Activated T-cell treated with anti-CD3 and anti-CD28 coated beads, Interleukin-2, amount 50 U/mL, for 72 hours (primary cell): ENCODE data around the gene OTUD4. TPM values are rescaled to one million over a fixed set of nuclear protein-coding genes. Genes with fewer than 3 reads are reported as not detected.
A peak's percentile ranks its signal among the peaks of the same experiment; 100 is the strongest.

Source experiments
- ATAC-seq, 2 donors: fragments of 150-1000 bp; cut with Tn5 transposase; replicated peaks in 1 of 2; 2 replicates each; pipeline ENCODE4 v1.10.0; 2021; ENCODE audit warnings: moderate library complexity in 2 of 2, mild to moderate bottlenecking in 1 of 2
- DNase-seq, 2 donors: peaks; one replicate each; pipeline ENCODE4 v3.0.0; 2021 to 2022; ENCODE audit warnings: mixed read lengths in 1 of 2
- H3K27ac Mint-ChIP-seq: one replicate; pipeline ENCODE4 v1.8.0; 2022; ENCODE audit warnings: mild to moderate bottlenecking, moderate library complexity, mixed read lengths
- H3K27me3 Mint-ChIP-seq: one replicate; pipeline ENCODE4 v1.8.0; 2022; ENCODE audit warnings: low read depth, mixed read lengths
- H3K36me3 Mint-ChIP-seq, 2 donors: one replicate each; pipeline ENCODE4 v1.8.0; 2022; ENCODE audit warnings: mixed read lengths in 2 of 2, mild to moderate bottlenecking in 1 of 2; ENCODE audit not compliant: insufficient read depth in 2 of 2
- H3K4me1 Mint-ChIP-seq: one replicate; pipeline ENCODE4 v1.8.0; 2022; ENCODE audit warnings: low read depth, mixed read lengths
- H3K4me3 Mint-ChIP-seq, 2 donors: one replicate each; pipeline ENCODE4 v1.8.0; 2022; ENCODE audit warnings: mild to moderate bottlenecking in 2 of 2, mixed read lengths in 2 of 2, moderate library complexity in 2 of 2
- H3K9me3 Mint-ChIP-seq, 2 donors: one replicate each; pipeline ENCODE4 v1.8.0; 2022; ENCODE audit warnings: mixed read lengths in 2 of 2
- total RNA-seq, 2 donors: library from RNA; stranded (reverse); gene quantifications; one replicate each; pipeline ENCODE4 v1.2.3, GENCODE V29; 2022

Gene OTUD4
- total RNA-seq, 2 donors from 2014 or later: 50.0 to 67.3 TPM

DNA sequence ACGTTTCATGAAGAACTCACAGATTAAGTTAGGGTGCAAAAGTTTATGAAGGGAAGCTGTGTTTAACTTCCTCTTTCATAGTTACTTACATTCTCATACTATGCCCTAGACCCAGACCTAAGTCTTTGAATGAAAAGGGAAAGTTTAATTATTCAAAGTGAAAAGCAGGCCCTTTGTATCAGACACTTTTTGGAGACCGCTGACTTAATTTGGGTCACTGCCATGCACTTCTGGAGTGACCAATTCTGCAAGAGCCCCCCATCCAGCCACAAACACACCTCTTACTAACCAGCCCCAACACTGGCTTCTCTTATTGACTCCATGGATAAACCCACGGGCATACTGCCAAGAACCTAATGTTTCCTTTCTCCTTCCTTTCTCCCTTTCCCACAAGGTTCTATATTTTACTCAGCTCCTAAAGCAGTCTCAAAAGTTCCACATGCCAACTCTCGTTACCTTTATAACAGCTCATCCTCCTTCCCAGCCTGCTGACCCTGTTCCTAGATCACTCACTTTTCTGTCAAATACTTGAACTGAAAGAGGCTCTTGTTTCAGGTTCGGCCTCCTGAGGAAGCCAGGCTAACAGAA, 47.8 kb downstream of the OTUD4 start:
- peaks cover 63% of the 10 kb centered on the region for H3K4me1 Mint-ChIP-seq
- H3K27me3 Mint-ChIP-seq: no peaks in the 10 kb centered on the region
- peak overlapping the region; percentile 85 for H3K27ac Mint-ChIP-seq
- peak; percentile 47 to 56 for DNase-seq
- H3K36me3 Mint-ChIP-seq: peaks cover 9 to 16% of the 10 kb centered on the region in 2 donors
- ATAC-seq: peak; percentile 83 to 85
- peak overlapping the region; percentile 5 to 54 for H3K4me3 Mint-ChIP-seq
- H3K9me3 Mint-ChIP-seq: no peaks in the 10 kb centered on the region

DNA sequence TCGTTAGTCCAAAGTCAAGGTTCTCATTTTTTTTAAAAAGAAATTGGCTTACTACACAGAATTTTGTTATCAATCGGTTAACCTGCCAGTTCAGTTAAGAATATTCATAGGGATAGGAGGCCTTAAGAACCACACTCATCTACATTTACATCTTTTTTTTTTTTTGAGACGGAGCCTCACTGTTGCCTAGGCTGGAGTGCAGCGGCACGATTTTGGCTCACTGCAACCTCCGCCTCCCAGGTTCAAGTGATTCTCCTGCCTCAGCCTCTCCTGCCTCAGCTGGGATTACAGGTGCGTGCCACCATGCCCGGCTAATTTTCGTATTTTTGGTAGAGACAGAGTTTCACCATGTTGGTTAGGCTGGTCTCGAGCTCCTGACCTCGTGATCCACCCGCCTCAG, 48.5 kb downstream of the OTUD4 start:
- peak overlapping the region; percentile 85 for H3K27ac Mint-ChIP-seq

DNA sequence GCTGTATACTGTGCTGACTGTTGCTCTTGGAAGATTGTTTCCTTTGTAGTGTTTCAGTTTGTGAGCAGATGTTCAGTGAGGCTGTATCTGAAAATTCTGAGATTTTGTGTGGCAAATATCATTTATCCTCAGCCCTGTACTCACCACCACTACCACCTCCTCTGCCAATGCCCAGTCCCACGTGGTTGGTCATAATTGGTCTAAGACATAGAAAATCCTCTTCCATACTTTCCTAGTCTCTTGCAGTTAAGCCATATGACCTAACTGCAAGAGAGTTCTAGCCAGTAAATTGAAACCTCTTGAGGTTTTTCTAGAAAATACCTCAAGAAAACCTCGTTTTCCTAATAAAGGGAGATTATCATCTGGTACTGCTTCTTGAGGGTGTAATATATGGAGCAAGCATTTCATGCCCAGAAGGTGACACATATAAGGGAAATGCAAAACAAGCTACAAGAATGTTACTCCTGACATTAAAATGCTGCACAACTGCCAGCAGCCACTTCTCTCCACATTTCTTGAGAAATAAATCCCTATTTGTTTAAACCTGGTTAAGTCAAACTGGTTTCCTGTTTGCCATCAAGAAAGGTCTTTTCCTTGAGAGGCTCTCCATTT, 49.5 kb downstream of the OTUD4 start:
- ATAC-seq: peak; percentile 27 to 41
- no peaks in the 10 kb centered on the region for H3K27me3 Mint-ChIP-seq
- peaks cover 71% of the 10 kb centered on the region for H3K4me1 Mint-ChIP-seq
- DNase-seq: no peak
- H3K4me3 Mint-ChIP-seq: peak overlapping the region in 1 of 2 donors; percentile 3
- H3K27ac Mint-ChIP-seq: peak overlapping the region; percentile 17
- no peaks in the 10 kb centered on the region for H3K9me3 Mint-ChIP-seq
- H3K36me3 Mint-ChIP-seq: peaks cover 11 to 21% of the 10 kb centered on the region in 2 donors

More for the DNA sequence above, 48.5 kb downstream of the OTUD4 start:
- peaks cover 65% of the 10 kb centered on the region for H3K4me1 Mint-ChIP-seq
- no peaks in the 10 kb centered on the region for H3K27me3 Mint-ChIP-seq
- no peaks in the 10 kb centered on the region for H3K9me3 Mint-ChIP-seq
- peak overlapping the region in 1 of 2 donors; percentile 31 for H3K4me3 Mint-ChIP-seq
- DNase-seq: no peak
- no peak for ATAC-seq
- H3K36me3 Mint-ChIP-seq: peaks cover 6 to 15% of the 10 kb centered on the region in 2 donors

DNA sequence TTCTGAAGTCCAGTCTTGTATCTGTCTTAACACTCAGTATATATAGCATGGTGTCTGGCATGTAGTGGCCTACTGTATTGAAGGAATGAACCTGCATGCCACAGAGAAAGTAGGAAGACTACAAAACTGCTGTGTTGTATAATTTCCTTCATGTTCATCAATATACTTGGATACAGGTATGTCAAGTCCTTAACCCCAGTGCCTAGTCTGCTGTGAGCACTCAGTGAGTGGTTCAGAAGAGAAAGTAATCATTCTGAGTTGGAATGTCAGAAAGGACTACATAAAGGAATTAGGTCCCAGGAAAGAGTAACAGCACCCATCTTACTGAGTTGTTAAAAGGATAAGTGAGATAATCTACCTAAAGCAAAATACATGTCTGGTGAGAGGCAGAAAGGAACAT, 50.3 kb downstream of the OTUD4 start:
- peaks cover 12 to 22% of the 10 kb centered on the region in 2 donors for H3K36me3 Mint-ChIP-seq
- ATAC-seq: no peak
- DNase-seq: no peak
- H3K4me3 Mint-ChIP-seq: peak overlapping the region in 1 of 2 donors; percentile 3
- no peaks in the 10 kb centered on the region for H3K27me3 Mint-ChIP-seq
- H3K27ac Mint-ChIP-seq: peak overlapping the region; percentile 84
- H3K4me1 Mint-ChIP-seq: peaks cover 71% of the 10 kb centered on the region
- H3K9me3 Mint-ChIP-seq: no peaks in the 10 kb centered on the region

DNA sequence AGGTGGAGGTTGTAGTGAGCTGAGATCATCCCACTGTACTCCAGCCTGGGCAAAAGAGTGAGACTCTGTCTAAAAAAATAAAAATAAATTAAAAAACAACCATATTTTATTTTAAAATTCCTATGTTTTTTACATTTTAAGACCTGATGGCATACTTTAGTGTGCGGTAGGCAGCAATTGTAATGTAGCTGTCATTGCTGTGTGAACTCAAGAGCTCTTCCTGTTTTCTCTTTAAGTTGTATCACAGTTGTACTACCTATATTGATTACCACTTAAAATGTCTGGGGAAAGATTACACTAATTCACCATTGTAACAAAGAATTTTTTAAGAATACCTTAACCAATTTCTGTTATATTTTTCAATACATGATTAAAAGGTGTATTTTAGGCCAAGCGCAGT, 55.0 kb downstream of the OTUD4 start:
- H3K4me3 Mint-ChIP-seq: peak overlapping the region in 1 of 2 donors; percentile 74
- H3K36me3 Mint-ChIP-seq: peaks cover 10 to 28% of the 10 kb centered on the region in 2 donors
- ATAC-seq (no peak), DNase-seq (no peak)
- H3K27me3 Mint-ChIP-seq: no peaks in the 10 kb centered on the region
- H3K27ac Mint-ChIP-seq: peak overlapping the region; percentile 92
- H3K9me3 Mint-ChIP-seq: no peaks in the 10 kb centered on the region
- H3K4me1 Mint-ChIP-seq: peaks cover 41% of the 10 kb centered on the region

DNA sequence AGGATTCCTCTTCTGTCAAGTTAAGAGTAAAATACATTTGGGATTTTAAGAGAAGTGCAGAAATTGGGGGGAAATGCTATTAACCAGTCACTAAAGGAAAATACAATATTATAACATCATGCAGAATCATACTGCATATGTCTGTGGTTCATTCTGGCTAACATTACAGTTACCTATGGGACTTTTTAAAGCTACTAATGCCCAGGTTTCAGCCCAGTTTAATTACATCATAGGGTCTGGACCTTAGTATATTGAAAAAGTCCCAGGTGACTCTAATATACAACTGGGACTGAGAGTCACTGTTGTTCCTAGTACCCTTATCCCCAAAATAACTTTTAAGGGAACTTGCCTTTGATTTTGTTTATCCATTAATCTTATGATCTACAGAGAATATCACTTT, 72.3 kb downstream of the OTUD4 start:
- no peaks in the 10 kb centered on the region for H3K9me3 Mint-ChIP-seq
- peaks cover 4% of the 10 kb centered on the region for H3K4me1 Mint-ChIP-seq
- H3K4me3 Mint-ChIP-seq: no peak overlapping the region
- peaks cover 5 to 25% of the 10 kb centered on the region in 2 donors for H3K36me3 Mint-ChIP-seq
- DNase-seq (no peak), ATAC-seq (no peak)
- peak overlapping the region; percentile 81 for H3K27ac Mint-ChIP-seq
- no peaks in the 10 kb centered on the region for H3K27me3 Mint-ChIP-seq

DNA sequence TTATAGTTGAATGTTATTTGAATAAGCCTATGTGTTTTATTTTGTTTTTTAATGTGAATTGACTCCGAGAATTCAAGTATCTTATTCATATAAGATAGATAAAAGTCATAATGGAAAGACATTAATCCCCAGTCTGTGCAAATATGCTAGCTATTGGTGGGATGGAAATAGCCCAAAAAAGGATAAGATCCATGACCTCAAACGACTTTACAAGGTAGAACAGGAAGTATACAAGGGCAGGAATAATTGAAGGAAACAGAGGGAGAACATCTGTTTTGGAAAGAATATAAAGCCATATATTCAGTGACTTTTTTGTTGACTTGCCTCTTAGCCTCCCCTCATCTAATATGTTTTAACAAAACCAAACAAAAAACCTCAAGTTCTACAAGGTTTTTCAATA, 73.3 kb downstream of the OTUD4 start:
- Mint-ChIP-seq H3K27ac (peak overlapping the region; percentile 5), H3K9me3 (no peaks in the 10 kb centered on the region), H3K27me3 (no peaks in the 10 kb centered on the region), H3K4me1 (peaks cover 4% of the 10 kb centered on the region), H3K4me3 (no peak overlapping the region), H3K36me3 (peaks cover 4 to 19% of the 10 kb centered on the region in 2 donors)
- DNase-seq (no peak), ATAC-seq (no peak)

DNA sequence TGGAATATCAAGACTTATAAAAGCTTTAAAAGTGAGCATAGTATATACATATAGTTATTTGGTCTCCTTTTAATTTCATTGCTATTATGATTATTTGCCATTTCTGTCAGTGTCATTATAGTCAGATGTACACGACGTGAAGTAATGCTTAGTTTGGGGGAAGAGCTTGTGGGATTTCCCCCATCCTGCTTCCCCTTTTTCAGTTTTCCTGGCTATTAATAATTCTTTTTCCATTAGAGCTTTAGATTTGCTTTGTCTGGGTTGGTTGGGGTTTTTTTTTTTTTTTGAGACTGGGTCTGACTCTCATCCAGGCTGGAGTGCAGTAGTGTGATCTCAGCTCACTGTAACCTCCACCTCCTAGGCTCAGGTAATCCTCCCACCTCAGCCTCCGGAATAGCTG, 76.9 kb downstream of the OTUD4 start:
- peaks cover 4% of the 10 kb centered on the region for H3K4me1 Mint-ChIP-seq
- H3K36me3 Mint-ChIP-seq: peaks cover 2 to 14% of the 10 kb centered on the region in 2 donors
- no peak for ATAC-seq
- no peaks in the 10 kb centered on the region for H3K9me3 Mint-ChIP-seq
- H3K27me3 Mint-ChIP-seq: no peaks in the 10 kb centered on the region
- H3K27ac Mint-ChIP-seq: peak overlapping the region; percentile 22
- H3K4me3 Mint-ChIP-seq: no peak overlapping the region
- no peak for DNase-seq

DNA sequence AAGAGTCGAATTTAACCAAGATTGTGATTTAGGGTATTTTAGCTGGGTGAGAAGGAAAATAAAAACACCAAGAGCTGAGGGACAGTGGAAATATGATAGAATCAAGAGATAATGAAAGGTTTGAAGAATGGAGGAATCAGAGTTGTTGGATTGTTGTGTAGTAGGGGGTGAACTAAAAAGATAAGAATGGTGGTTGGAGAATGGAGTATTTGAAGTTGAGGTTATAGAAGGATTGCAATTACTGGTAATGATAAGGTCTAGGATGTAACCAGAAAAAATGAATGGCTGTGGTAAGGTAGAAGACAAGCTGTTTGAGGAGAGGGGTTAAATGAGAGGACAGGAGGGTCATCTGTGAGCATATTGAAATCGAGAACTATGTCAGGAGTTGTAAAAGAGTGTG, 77.8 kb downstream of the OTUD4 start:
- Mint-ChIP-seq H3K36me3 (peaks cover 5 to 12% of the 10 kb centered on the region in 2 donors), H3K4me1 (peaks cover 4% of the 10 kb centered on the region)

DNA sequence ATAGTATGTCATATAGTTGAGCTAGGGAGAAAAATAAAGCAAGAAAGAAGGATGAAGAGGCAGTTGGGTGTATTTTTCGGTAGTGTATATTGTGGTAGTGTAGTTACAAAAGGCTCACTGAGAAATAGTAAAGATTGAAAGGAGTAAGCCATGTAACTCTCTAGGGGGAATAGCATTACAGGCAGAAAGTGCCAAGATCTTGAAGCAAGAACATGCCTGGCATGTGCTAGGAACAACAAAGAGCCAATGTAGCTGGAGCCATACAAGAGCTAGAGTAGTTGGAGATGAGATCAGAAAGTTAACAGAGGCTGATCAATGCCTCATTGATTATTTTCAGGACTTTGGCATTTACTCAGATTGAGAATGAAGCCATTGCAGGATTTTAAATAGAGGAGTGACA, 79.3 kb downstream of the OTUD4 start:
- peaks cover 5 to 10% of the 10 kb centered on the region in 2 donors for H3K36me3 Mint-ChIP-seq
- no peak for ATAC-seq
- H3K9me3 Mint-ChIP-seq: no peaks in the 10 kb centered on the region

More for the DNA sequence above, 77.8 kb downstream of the OTUD4 start:
- no peak overlapping the region for H3K4me3 Mint-ChIP-seq
- DNase-seq (no peak), ATAC-seq (no peak)
- no peak overlapping the region for H3K27ac Mint-ChIP-seq
- no peaks in the 10 kb centered on the region for H3K9me3 Mint-ChIP-seq
- no peaks in the 10 kb centered on the region for H3K27me3 Mint-ChIP-seq

DNA sequence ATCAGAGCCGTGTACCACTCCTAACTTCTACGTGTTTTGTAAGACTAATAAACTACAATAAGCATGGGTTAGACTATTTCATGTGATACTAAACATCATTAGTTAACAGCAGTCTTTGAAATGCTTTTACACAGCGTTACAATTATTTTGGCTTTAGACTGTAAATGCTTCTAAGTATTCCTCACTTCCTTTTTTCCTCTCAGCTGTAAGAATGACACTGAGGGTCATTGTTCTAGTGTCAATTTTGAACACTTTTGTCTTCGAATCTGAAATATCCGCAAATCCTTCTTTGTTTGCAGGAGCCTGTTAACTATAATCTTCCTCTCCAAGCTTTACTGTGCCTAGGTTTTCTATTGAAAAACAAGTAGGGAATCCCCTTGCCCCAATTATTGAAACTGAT, 80.7 kb downstream of the OTUD4 start:
- peak overlapping the region; percentile 99 for H3K27ac Mint-ChIP-seq
- H3K27me3 Mint-ChIP-seq: no peaks in the 10 kb centered on the region
- H3K4me1 Mint-ChIP-seq: peaks cover 5% of the 10 kb centered on the region

More for the DNA sequence above, 79.3 kb downstream of the OTUD4 start:
- Mint-ChIP-seq H3K27me3 (no peaks in the 10 kb centered on the region), H3K4me1 (no peaks in the 10 kb centered on the region), H3K4me3 (no peak overlapping the region), H3K27ac (no peak overlapping the region)
- DNase-seq: no peak

DNA sequence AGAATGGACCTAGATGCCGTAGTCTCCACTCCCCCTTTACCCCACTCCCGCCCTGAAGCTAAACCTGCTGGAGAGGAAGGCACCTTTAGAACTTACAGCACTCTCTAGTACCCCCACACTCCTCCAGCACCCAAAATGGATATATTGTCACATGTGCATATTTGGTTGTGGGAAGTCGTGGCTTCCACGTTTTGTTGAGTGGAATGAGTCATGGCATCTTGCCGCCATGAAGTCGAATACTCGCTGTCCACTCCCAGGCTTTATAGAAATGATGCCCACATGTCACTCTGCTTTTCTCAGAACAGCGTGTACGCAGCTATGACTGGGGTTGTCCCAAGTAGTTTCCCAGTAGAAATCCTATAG, 81.7 kb downstream of the OTUD4 start:
- DNase-seq: peak; percentile 48 to 61
- H3K9me3 Mint-ChIP-seq: no peaks in the 10 kb centered on the region
- H3K4me1 Mint-ChIP-seq: peaks cover 5% of the 10 kb centered on the region

More for the DNA sequence above, 80.7 kb downstream of the OTUD4 start:
- DNase-seq (no peak), ATAC-seq (no peak)
- no peaks in the 10 kb centered on the region for H3K9me3 Mint-ChIP-seq
- H3K36me3 Mint-ChIP-seq: peaks cover 9 to 14% of the 10 kb centered on the region in 2 donors
- H3K4me3 Mint-ChIP-seq: peak overlapping the region; percentile 91 to 98

DNA sequence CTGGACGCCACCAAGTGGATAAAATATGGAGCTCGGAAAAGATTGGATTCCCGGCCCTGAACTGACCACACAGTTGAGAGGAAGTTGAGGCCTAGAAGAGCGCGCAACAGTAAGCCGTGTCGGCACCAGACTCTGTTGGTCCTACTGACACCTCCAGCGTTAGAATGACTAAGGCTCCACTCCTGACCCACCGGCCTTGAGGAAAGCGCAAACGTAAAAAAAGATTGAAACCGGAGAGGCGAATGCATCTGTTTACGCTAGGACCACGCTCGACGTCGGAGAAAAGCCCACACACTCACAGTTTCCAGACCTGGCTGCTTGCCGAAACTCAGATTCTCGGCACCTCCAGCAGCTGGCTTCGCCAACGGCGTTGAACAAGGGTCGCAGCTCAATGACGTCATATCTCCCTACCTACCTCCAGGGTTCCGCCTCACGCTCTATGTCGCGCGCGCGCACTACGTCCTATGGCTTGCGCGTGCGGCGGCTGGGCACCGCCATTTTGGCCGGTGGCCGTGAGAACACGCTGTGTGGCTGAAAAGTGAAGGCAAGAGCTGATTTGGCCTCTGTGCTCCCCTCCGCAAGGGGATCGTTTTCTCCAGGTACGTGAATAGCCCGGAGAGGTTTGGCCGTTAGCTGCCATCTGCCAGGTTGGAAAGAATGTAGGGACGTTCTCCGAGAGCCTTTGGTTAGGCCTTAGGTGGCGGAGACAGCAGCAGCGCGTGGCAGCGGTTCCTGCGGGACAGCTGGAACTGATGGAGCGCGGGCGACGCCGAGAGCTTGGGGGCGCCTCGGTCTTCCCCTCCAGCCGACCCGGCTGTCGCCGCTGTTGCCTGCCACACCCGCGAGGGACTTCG, 82.3 kb downstream of the OTUD4 start, which contains the start of the genes ABCE1 and ANAPC10:
ABCE1 (plus strand) TSS at position 491 of the 854 bp plus-strand sequence. CDS start 6,102 bp downstream, outside the sequence.
ANAPC10 (minus strand) TSS at position 376 of the 854 bp plus-strand sequence. CDS start 2,097 bp downstream, outside the sequence.
- H3K9me3 Mint-ChIP-seq: no peaks in the 10 kb centered on the region
- peak within 1 kb of the TSS; percentile 91 to 98 for H3K4me3 Mint-ChIP-seq
- peak within 1 kb of the TSS; percentile 99 for H3K27ac Mint-ChIP-seq
- ATAC-seq (peak; percentile 91), DNase-seq (peak; percentile 96 to 98)
- H3K36me3 Mint-ChIP-seq: peaks cover 15 to 30% of the 10 kb centered on the region in 2 donors
- H3K27me3 Mint-ChIP-seq: no peaks in the 10 kb centered on the region
- peaks cover 5% of the 10 kb centered on the region for H3K4me1 Mint-ChIP-seq

More for the DNA sequence above, 81.7 kb downstream of the OTUD4 start:
- peak overlapping the region; percentile 99 for H3K27ac Mint-ChIP-seq
- H3K4me3 Mint-ChIP-seq: peak overlapping the region; percentile 91 to 98
- H3K36me3 Mint-ChIP-seq: peaks cover 13 to 24% of the 10 kb centered on the region in 2 donors
- peak; percentile 47 to 53 for ATAC-seq
- H3K27me3 Mint-ChIP-seq: no peaks in the 10 kb centered on the region
